Activated naive CD4-positive, alpha-beta T cell treated with anti-CD3 and anti-CD28 coated beads, Interleukin-2, amount 50 U/mL, for 72 hours (primary cell): ENCODE results near the gene PRKAG1. TPM values are rescaled to one million over a fixed set of nuclear protein-coding genes. Genes with fewer than 3 reads are reported as not detected.

ENCODE experiments used
- ATAC-seq, 2 donors: fragments of 150-1000 bp; cut with Tn5 transposase; 2 replicates each; pipeline ENCODE4 v1.10.0; 2021; ENCODE audit warnings: mild to moderate bottlenecking in 2 of 2, moderate library complexity in 2 of 2
- DNase-seq, 2 donors: peaks; one replicate each; pipeline ENCODE4 v3.0.0; 2021 to 2022; ENCODE audit warnings: low spot score in 2 of 2
- H3K27ac Mint-ChIP-seq, 2 donors: one replicate each; pipeline ENCODE4 v1.8.0; 2022; ENCODE audit warnings: mild to moderate bottlenecking in 2 of 2, mixed read lengths in 2 of 2
- H3K36me3 Mint-ChIP-seq, 2 donors: one replicate each; pipeline ENCODE4 v1.8.0; 2022; ENCODE audit warnings: mixed read lengths in 2 of 2
- H3K9me3 Mint-ChIP-seq, 2 donors: one replicate each; pipeline ENCODE4 v1.8.0; 2022; ENCODE audit warnings: mixed read lengths in 2 of 2
- total RNA-seq, 2 donors: library from RNA; stranded (reverse); gene quantifications; one replicate each; pipeline ENCODE4 v1.2.3, GENCODE V29; 2022

Gene PRKAG1
- total RNA-seq, 2 donors from 2014 or later, result 52.5 to 58.7 TPM

DNA sequence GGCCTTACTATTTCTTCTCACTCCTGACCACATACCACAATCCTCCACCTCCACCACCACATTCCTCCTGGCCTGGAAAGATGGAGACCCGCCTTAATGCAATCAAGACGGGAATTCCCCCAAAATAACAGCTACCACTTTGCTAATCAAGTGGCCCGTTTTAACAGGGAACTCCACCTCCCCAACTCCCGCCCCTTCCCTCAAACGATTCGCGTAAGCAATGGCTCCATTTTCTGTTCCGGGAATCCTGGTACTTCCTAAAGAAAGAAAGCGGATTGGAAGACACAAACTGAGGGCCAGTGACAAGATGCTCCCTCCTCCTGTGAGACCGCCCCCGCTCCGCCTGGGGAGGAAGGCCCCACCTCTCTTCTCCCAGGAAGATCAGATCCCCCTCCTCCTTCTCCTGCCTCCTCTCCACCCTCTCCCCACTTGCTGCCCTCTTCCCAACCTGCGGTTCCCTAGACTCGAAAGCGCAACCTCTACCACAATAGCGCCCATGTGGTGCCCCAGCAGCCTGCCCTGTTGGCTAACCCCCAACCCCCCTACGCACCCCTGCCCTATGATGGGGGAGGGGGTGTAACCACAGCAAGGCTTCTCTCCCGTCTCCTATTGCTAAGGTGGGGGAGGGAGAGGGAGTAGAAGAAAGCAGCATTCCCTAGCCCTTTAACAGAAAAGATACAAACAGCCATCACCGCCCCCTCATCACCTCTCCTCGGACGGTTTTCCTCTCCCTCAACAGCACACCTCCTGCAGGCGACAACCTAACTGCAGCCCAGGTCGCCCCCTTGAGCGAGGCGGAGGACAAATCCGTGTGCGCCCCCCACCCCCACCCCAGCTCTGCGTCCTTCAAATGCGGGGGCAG is 62.1 kb downstream of the PRKAG1 start:
- Mint-ChIP-seq H3K9me3 (no peaks in the 10 kb centered on the region), H3K36me3 (peaks cover 9 to 29% of the 10 kb centered on the region in 2 donors), H3K27ac (peak overlapping the region; percentile 91 to 95)
- ATAC-seq, result peak; percentile 25 to 52
- DNase-seq, result peak in 1 of 2 donors; percentile 33

GRCh38 chr12:48954841-48955501 is 63.6 kb downstream of the PRKAG1 start:
- DNase-seq (no peak), ATAC-seq (no peak)
- Mint-ChIP-seq H3K27ac (no peak overlapping the region), H3K36me3 (peaks cover 9 to 29% of the 10 kb centered on the region in 2 donors), H3K9me3 (no peaks in the 10 kb centered on the region)

- Mint-ChIP-seq H3K27ac (no peak overlapping the region), H3K36me3 (peaks cover 9 to 29% of the 10 kb centered on the region in 2 donors), H3K9me3 (no peaks in the 10 kb centered on the region)
- ATAC-seq (no peak), DNase-seq (no peak)
Measured at GRCh38 chr12:48954061-48954460, 64.5 kb downstream of the PRKAG1 start.

DNA sequence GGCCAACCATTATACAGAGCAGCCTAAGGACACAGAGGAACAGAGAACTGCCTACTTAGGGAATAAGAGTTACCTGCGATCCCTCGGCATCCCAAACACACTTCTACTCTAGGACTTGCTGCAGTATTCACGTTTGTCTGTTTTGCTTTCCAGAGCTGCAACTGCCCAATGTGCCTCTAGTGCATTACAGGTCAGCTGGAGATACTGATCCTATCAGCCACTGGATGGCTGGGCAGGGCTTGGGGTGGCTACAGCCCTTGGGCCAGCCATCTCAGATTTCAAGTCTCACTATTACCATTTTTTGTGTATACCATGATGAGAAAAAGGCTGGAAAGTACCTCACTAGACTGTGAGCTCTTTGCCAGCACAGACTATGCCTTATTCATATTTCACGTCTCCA is 65.9 kb downstream of the PRKAG1 start:
- peaks cover 9 to 35% of the 10 kb centered on the region in 2 donors for H3K36me3 Mint-ChIP-seq
- H3K9me3 Mint-ChIP-seq, result no peaks in the 10 kb centered on the region
- no peak for ATAC-seq

More for the DNA sequence above, 65.9 kb downstream of the PRKAG1 start:
- DNase-seq, result no peak
- H3K27ac Mint-ChIP-seq, result no peak overlapping the region

Other genes starting within 250 kb of the PRKAG1 start
- gene ADCY6, start 229.7 kb downstream of the PRKAG1 start, total RNA-seq, result under 1 TPM; 0.23 to 0.41 TPM
- gene CACNB3, start 200.3 kb downstream of the PRKAG1 start, total RNA-seq, result 10 to 100 TPM; 11.0 to 15.3 TPM
- 100 to 1,000 TPM in 1 of 2 donors, 10 to 100 TPM in 1; 90.7 to 121 TPM for gene DDX23, start 166.6 kb downstream of the PRKAG1 start, total RNA-seq
- gene RND1, start 152.9 kb downstream of the PRKAG1 start, total RNA-seq, result 10 to 100 TPM in 1 of 2 donors, 1 to 10 TPM in 1; 4.3 to 10.4 TPM
- 10 to 100 TPM; 31.6 to 68.6 TPM for gene FKBP11, start 93.3 kb downstream of the PRKAG1 start, total RNA-seq
- gene ARF3, start 61.3 kb downstream of the PRKAG1 start, total RNA-seq, result 100 to 1,000 TPM in 1 of 2 donors, 10 to 100 TPM in 1; 49.7 to 132 TPM
- gene WNT10B, start 47.0 kb downstream of the PRKAG1 start, total RNA-seq, result 1 to 10 TPM in 1 of 2 donors, not detected in 1; 1.4 TPM
- under 1 TPM in 1 of 2 donors, not detected in 1; 0.27 TPM for gene WNT1, start 40.5 kb downstream of the PRKAG1 start, total RNA-seq
- 1 to 10 TPM in 1 of 2 donors, under 1 TPM in 1; 0.07 to 1.1 TPM for gene DDN, start 19.4 kb downstream of the PRKAG1 start, total RNA-seq
- 100 to 1,000 TPM in 1 of 2 donors, 10 to 100 TPM in 1; 67.7 to 110 TPM for gene KMT2D, start 42.0 kb upstream of the PRKAG1 start, total RNA-seq
- gene RHEBL1, start 51.2 kb upstream of the PRKAG1 start, total RNA-seq, result 10 to 100 TPM; 12.7 to 19.7 TPM
- 1 to 10 TPM in 1 of 2 donors, under 1 TPM in 1; 0.19 to 1.0 TPM for gene DHH, start 76.0 kb upstream of the PRKAG1 start, total RNA-seq
- gene LMBR1L, start 92.1 kb upstream of the PRKAG1 start, total RNA-seq, result 100 to 1,000 TPM in 1 of 2 donors, 10 to 100 TPM in 1; 64.0 to 134 TPM
- 1,000 to 10,000 TPM; 2,180 to 2,388 TPM for gene TUBA1B, start 112.6 kb upstream of the PRKAG1 start, total RNA-seq
- gene TUBA1A, start 170.3 kb upstream of the PRKAG1 start, total RNA-seq, result 100 to 1,000 TPM in 1 of 2 donors, 10 to 100 TPM in 1; 37.7 to 106 TPM
- gene TUBA1C, start 246.3 kb upstream of the PRKAG1 start, total RNA-seq, result 100 to 1,000 TPM; 260 to 263 TPM